Activated T-helper 2 cell treated with anti-CD3 and anti-CD28 coated beads, Interferon-gamma antibody, Interleukin-2, Interleukin-4, amounts not matched to agents 10 μg/mL and 5 μg/mL and 100 μg/mL, durations not matched to agents 14 hours and 24 hours and 36 hours (primary cell): Measurements from ENCODE around the gene TNFRSF6B. TPM values are rescaled to one million over a fixed set of nuclear protein-coding genes. Genes with fewer than 3 reads are reported as not detected.

Experiments
- DNase-seq: peaks from one replicate; pipeline ENCODE4 v3.0.0; 2021; ENCODE audit warnings: low spot score
- H3K27ac Mint-ChIP-seq: one replicate; pipeline ENCODE4 v1.8.0; 2021; ENCODE audit warnings: mixed read lengths
- H3K27me3 Mint-ChIP-seq: one replicate; pipeline ENCODE4 v1.8.0; 2021; ENCODE audit warnings: low read depth, mixed read lengths
- H3K36me3 Mint-ChIP-seq: one replicate; pipeline ENCODE4 v1.8.0; 2021; ENCODE audit warnings: low read depth, mixed read lengths
- H3K4me1 Mint-ChIP-seq: one replicate; pipeline ENCODE4 v1.8.0; 2021; ENCODE audit warnings: low read depth, mixed read lengths
- H3K4me3 Mint-ChIP-seq: one replicate; pipeline ENCODE4 v1.8.0; 2021; ENCODE audit warnings: low read depth, mild to moderate bottlenecking, moderate library complexity, mixed read lengths
- H3K9me3 Mint-ChIP-seq: one replicate; pipeline ENCODE4 v1.8.0; 2021; ENCODE audit warnings: mixed read lengths
- intact Hi-C: fragments of 100-400 bp; cut with micrococcal nuclease; formaldehyde crosslinking; loops from one replicate; pipeline ENCODE4 v1.15.1; 2023
- total RNA-seq: library from RNA; stranded (reverse); gene quantifications from 2 replicates; pipeline ENCODE4 v1.2.3, GENCODE V29; 2022

The TNFRSF6B gene
- total RNA-seq, 1 donor from 2014 or later = not detected

- DNase-seq = no peak
- H3K27me3 Mint-ChIP-seq = peaks cover 1% of the 10 kb centered on the region
- H3K4me1 Mint-ChIP-seq = no peaks in the 10 kb centered on the region
- intact Hi-C loops = no loop called here
- no peaks in the 10 kb centered on the region for H3K9me3 Mint-ChIP-seq
- H3K36me3 Mint-ChIP-seq = peaks cover 15% of the 10 kb centered on the region
- H3K4me3 Mint-ChIP-seq = no peak overlapping the region
- no peak overlapping the region for H3K27ac Mint-ChIP-seq
These were observed 5.3 kb upstream of the TNFRSF6B start for GRCh38 chr20:63690898-63691710.

- peaks cover 17% of the 10 kb centered on the region for H3K36me3 Mint-ChIP-seq
- intact Hi-C loops = no loop called here
- no peaks in the 10 kb centered on the region for H3K9me3 Mint-ChIP-seq
- H3K4me1 Mint-ChIP-seq = no peaks in the 10 kb centered on the region
- no peak overlapping the region for H3K27ac Mint-ChIP-seq
- DNase-seq = no peak
- H3K4me3 Mint-ChIP-seq = no peak overlapping the region
- H3K27me3 Mint-ChIP-seq = peaks cover 1% of the 10 kb centered on the region
These were observed 4.6 kb upstream of the TNFRSF6B start for GRCh38 chr20:63691711-63692435.

GRCh38 chr20:63692436-63693082 lies 3.9 kb upstream of the TNFRSF6B start:
- intact Hi-C loops = no loop called here
- Mint-ChIP-seq H3K27ac (peak overlapping the region; percentile 17), H3K4me3 (no peak overlapping the region)

GRCh38 chr20:63693083-63693732 lies 3.2 kb upstream of the TNFRSF6B start:
- Mint-ChIP-seq H3K27me3 (peaks cover 1% of the 10 kb centered on the region), H3K9me3 (no peaks in the 10 kb centered on the region), H3K4me3 (no peak overlapping the region), H3K36me3 (peaks cover 17% of the 10 kb centered on the region), H3K27ac (no peak overlapping the region), H3K4me1 (no peaks in the 10 kb centered on the region)
- intact Hi-C loops = no loop called here
- DNase-seq = no peak

More at GRCh38 chr20:63692436-63693082, 3.9 kb upstream of the TNFRSF6B start:
- no peak for DNase-seq
- Mint-ChIP-seq H3K27me3 (peaks cover 1% of the 10 kb centered on the region), H3K9me3 (no peaks in the 10 kb centered on the region), H3K4me1 (no peaks in the 10 kb centered on the region), H3K36me3 (peaks cover 17% of the 10 kb centered on the region)

GRCh38 chr20:63693733-63694583 lies 2.5 kb upstream of the TNFRSF6B start:
- intact Hi-C loops = no loop called here

GRCh38 chr20:63694584-63695423 lies 1.6 kb upstream of the TNFRSF6B start:
- H3K4me3 Mint-ChIP-seq = no peak overlapping the region
- H3K36me3 Mint-ChIP-seq = peaks cover 21% of the 10 kb centered on the region
- H3K4me1 Mint-ChIP-seq = no peaks in the 10 kb centered on the region
- no peaks in the 10 kb centered on the region for H3K9me3 Mint-ChIP-seq
- intact Hi-C loops = no loop called here
- DNase-seq = no peak
- peaks cover 1% of the 10 kb centered on the region for H3K27me3 Mint-ChIP-seq
- H3K27ac Mint-ChIP-seq = no peak overlapping the region

More at GRCh38 chr20:63693733-63694583, 2.5 kb upstream of the TNFRSF6B start:
- no peak for DNase-seq
- H3K36me3 Mint-ChIP-seq = peaks cover 17% of the 10 kb centered on the region
- H3K9me3 Mint-ChIP-seq = no peaks in the 10 kb centered on the region
- H3K4me1 Mint-ChIP-seq = no peaks in the 10 kb centered on the region
- peaks cover 1% of the 10 kb centered on the region for H3K27me3 Mint-ChIP-seq
- H3K4me3 Mint-ChIP-seq = no peak overlapping the region
- H3K27ac Mint-ChIP-seq = peak overlapping the region; percentile 57

GRCh38 chr20:63695424-63696305 lies 787 bp upstream of the TNFRSF6B start:
- no peak for DNase-seq
- Mint-ChIP-seq H3K9me3 (no peaks in the 10 kb centered on the region), H3K4me1 (no peaks in the 10 kb centered on the region), H3K4me3 (no peak overlapping the region), H3K27ac (no peak overlapping the region), H3K36me3 (peaks cover 21% of the 10 kb centered on the region), H3K27me3 (peaks cover 1% of the 10 kb centered on the region)
- intact Hi-C loops = no loop called here

- H3K27ac Mint-ChIP-seq = no peak overlapping the region
- H3K36me3 Mint-ChIP-seq = peaks cover 21% of the 10 kb centered on the region
- no peaks in the 10 kb centered on the region for H3K9me3 Mint-ChIP-seq
- intact Hi-C loops = no loop called here
- H3K4me1 Mint-ChIP-seq = no peaks in the 10 kb centered on the region
- no peak overlapping the region for H3K4me3 Mint-ChIP-seq
- H3K27me3 Mint-ChIP-seq = peaks cover 1% of the 10 kb centered on the region
- DNase-seq = no peak
These were observed 185 bp upstream of the TNFRSF6B start for GRCh38 chr20:63696306-63696627.

GRCh38 chr20:63697357-63697867 lies 960 bp downstream of the TNFRSF6B start:
- H3K36me3 Mint-ChIP-seq = peaks cover 20% of the 10 kb centered on the region
- no peaks in the 10 kb centered on the region for H3K9me3 Mint-ChIP-seq
- DNase-seq = no peak
- no peak overlapping the region for H3K27ac Mint-ChIP-seq
- H3K4me3 Mint-ChIP-seq = no peak overlapping the region
- H3K27me3 Mint-ChIP-seq = peaks cover 1% of the 10 kb centered on the region
- intact Hi-C loops = no loop called here
- no peaks in the 10 kb centered on the region for H3K4me1 Mint-ChIP-seq

- intact Hi-C loops = no loop called here
- no peak overlapping the region for H3K4me3 Mint-ChIP-seq
- peaks cover 1% of the 10 kb centered on the region for H3K27me3 Mint-ChIP-seq
- H3K27ac Mint-ChIP-seq = no peak overlapping the region
- H3K9me3 Mint-ChIP-seq = no peaks in the 10 kb centered on the region
- no peak for DNase-seq
- H3K36me3 Mint-ChIP-seq = peaks cover 17% of the 10 kb centered on the region
- no peaks in the 10 kb centered on the region for H3K4me1 Mint-ChIP-seq
These were observed 1.6 kb downstream of the TNFRSF6B start for GRCh38 chr20:63697868-63698545.
